GM19455 (cell line): ENCODE results near the gene PDE6A.
"Not testable (repeated sequence)": the region's sequence is repeated elsewhere in the genome, so short reads cannot be mapped to it uniquely, and the experiment has no call there.

ENCODE experiments used
- ATAC-seq: cut with Tn5 transposase; IDR thresholded peaks from one replicate; pipeline ENCODE4 v1.9.1; 2021; ENCODE audit not compliant: unreplicated experiment

PDE6A gene

DNA sequence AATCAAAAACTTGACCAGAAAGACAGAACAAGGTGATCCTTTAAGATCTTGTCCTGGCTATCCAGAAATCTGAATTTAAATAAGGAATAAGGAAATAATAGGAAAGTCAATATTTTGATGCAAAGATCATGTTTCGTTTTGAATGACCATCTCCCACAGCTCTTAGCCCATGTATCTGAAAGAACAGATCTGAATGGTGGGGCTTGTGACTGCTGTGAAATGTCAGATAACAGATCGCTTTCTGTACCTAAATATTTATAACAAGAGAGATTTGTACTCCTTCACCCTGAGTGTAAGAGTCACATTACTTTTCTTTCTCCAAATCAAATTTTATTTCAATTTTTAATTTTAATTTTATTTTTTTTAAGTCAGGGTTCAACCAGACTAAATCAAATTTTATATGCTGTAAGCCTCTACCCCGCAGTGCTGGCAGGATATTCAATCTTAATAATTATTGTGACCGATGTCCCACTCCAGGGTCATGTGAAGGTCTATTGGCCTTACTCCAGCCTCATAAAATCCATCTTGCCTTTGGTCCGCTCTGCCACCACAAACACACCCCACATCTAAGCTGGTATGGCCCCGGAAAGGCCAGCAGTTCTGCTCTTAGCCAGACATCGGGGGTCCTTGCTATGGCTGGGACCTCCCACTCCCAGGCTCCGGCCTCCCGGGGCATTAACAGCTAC, 9.0 kb upstream of the PDE6A start:
- no peak for ATAC-seq

DNA sequence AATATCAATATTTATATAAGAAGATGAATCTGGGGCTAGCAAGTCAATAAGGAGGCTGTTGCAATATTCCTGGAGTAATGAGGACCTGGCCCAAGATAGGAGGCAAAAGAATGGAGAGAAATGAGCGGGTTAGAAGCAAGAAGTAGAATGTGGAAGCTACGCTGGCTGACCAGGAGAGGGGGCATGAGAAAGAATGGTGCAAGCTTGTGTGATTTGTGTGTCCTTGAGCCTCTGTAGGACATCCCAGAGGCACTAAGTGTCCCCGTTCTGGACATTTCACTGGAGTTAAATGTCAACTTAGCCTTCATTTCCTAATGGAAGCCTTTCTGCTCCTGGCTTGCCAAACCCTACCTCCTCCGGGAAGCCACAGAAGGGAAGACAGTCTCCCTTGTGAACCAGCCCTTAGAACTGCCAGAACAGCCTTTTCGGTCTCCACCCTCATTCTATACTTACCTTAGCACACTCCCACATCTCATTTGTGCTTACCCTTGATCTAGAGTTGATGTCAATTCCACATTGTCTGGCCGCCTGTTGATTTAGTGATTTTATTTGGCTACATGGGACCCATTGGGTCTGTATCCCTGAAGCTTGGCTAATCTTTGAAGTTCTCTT, 6.7 kb upstream of the PDE6A start:
- no peak for ATAC-seq

DNA sequence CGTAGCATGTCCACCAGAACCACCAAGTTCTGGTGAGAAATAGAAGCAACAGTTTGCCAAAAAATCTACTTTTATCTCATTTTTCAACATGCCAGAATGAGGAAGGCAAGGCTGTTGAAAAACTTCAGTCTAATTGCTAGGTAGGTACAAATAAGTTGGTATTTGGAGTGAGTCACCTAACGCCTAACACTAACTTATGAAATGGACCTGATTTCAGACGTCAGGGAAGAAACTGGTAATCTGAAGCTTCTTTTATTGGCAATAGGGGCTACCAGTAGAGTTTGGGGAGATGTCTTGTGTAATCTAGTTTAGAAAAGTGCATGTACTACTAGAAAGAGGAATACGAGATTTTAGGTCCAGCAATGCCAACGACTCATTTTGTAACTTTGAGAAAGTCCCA, 4.4 kb upstream of the PDE6A start:
- ATAC-seq = no peak

DNA sequence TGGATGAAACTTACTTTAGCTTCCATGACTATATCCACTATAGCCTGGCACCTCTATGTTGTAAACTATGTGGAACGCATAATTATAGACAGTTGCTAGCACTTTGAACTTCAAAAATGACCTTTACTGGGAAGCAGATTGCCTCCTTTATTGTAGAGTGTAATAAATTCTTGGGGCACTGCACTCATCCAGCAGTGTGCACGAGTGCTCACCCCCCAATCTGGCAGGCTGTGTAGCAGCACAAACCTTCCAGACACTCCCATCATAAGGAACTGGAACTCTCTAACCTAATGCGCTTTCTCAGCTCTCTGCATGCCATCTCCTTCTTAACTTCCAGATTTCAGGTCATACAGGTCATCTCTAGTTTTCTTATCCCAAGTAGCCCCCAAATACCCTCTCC, 1.5 kb upstream of the PDE6A start:
- ATAC-seq = no peak

DNA sequence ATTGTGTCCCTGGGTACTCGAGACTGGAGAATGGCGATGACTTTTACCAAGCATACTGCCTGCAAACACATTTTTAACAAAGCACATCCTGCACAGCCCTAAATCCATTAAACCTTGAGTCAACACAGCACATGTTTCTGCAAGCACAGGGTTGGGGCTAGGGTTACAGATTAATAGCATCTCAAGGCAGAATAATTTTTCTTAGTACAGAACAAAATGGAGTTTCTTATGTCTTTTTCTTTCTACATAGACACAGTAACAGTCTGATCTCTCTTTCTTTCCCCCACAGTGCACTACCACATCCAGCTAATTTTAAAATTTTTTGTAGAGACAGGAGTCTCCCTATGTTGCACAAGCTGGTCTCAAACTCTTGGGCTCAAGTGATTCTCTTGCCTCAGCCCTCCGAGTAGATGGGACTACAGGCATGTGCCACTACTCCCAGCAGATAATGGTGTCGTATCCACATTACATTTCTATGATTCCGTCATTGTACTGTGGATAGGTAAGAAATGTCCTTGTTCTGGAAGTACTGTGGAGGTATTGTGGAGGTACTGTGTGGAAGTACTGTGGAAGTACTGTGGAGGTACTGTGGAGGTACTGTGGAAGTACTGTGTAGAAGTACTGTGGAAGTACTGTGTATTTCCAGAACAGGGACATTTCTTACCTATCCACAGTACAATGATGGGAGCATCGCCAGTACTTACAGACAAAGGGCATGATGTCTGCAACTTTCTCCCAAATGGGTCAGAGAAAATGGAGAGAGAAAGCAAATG, 1.2 kb downstream of the PDE6A start:
- not testable (repeated sequence) for ATAC-seq

- ATAC-seq = not testable (repeated sequence)
Observed at GRCh38 chr5:149942741-149943169, 1.8 kb downstream of the PDE6A start.

DNA sequence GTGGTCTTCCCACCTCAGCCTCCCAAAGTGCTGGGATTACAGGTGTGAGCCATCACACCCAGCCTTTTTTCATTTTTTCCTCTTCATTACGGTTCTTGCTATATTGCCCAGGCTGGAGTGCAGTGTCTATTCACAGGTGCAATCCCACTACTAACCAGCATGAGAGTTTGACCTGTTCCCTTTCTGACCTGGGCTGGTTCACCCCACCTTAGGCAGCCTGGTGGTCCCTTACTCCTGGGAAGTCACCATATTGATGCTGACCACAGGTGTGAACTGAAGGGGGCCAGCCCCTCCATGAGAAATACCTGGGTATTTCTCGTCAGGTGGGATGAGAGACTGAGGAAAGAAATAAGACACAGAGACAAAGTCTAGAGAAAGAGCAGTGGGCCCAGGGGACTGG, 2.4 kb downstream of the PDE6A start:
- ATAC-seq = no peak

DNA sequence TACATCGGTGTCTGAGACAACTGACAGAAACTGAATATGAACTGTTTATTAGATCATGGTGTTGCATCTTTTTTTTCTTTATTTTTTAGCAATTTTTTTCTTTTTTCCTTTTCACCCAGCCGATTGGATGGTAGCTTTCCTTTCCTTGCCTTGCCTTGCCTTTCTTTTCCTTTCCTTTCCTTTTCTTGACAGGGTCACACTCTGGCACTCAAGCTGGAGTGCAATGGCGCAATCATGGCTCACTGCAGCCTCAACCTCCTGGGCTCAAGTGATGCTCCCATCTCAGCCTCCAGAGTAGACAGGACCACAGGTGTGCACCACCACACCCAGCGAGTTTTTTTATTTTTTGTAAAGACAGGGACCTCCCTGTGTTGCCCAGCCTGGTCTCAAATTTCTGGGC, 2.8 kb downstream of the PDE6A start:
- no peak for ATAC-seq

DNA sequence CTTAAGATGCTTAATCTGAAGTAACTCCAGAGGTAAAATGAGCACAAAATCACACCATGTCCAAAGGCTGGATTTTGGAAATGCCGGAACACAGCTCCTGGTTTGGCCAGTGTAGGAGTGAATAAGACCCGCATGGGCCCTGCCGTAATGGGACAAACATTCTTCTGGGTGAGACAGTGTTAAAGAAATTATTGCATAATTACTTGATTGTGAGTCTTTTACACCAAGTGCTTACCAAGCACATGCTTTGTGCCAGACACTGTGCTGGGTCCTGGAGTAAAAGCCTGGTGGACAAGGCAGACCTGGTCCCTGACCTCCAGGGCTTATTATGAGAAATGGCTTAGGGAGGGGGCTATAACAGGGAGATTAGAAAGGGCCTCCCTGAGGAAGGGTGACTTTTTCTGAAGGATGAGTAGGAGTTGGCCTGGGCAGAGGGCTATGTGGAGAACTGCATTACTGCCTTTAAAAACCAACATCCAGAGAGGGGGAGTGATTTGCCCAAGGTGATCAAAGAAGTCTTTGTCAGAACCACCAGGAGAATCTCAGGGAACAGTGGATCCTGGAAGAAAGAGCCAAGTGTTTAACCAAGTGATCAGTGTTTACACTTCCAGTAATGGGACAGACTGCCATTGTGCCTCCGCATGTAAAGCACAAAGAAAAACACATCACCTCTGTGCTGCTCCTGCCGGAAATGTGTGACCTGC, 3.5 kb downstream of the PDE6A start:
- no peak for ATAC-seq

DNA sequence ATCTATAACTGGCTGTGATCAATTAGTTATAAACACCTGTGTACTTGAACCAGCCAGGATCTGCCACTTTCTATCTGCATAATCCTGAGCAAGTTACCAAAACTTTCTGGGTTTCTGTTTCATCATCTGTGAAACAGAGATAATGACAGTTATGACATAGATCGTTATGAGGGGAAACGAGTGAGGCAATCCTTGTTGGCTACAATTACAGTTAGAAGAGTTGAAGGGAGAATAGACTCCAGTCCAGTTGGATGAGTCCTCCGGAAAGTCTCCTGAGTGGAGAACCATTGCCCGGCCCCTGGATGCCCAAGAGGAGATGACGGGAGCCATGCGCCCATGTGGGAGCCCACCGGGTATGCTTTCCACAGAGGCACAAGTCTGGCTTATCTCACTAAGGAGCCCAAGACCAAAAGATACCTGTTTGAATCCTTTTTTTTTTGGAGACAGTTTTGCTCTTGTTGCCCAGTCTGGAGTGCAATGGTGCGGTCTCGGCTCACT, 4.5 kb downstream of the PDE6A start:
- peak; percentile 72 for ATAC-seq

- ATAC-seq = no peak
Observed at GRCh38 chr5:149939546-149939945, 5.0 kb downstream of the PDE6A start.

GRCh38 chr5:149938791-149939358, 5.7 kb downstream of the PDE6A start:
- no peak for ATAC-seq

DNA sequence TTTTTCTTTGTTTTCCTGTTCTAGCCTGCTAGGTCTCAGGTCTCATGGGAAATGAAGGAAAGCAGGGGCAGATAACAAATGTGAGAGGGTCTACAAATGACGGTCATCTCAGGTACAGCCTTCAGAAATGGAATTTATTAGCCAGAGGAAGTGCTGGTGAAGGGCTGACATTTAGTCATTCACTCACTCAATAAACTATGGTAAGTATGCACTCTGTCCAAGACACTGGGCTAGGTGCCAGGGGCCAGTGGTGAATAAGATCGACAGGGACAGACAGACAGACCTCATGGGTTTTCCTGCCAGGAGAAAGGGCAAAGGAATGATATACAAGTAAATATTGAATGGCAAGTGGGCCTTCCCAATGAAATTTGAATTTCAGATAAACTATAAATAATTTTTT, 6.3 kb downstream of the PDE6A start:
- no peak for ATAC-seq

GRCh38 chr5:149937610-149938009, 7.0 kb downstream of the PDE6A start:
- no peak for ATAC-seq

GRCh38 chr5:149936700-149937091, 7.9 kb downstream of the PDE6A start:
- ATAC-seq = no peak

- ATAC-seq = no peak
Observed at GRCh38 chr5:149936044-149936699, 8.4 kb downstream of the PDE6A start.

DNA sequence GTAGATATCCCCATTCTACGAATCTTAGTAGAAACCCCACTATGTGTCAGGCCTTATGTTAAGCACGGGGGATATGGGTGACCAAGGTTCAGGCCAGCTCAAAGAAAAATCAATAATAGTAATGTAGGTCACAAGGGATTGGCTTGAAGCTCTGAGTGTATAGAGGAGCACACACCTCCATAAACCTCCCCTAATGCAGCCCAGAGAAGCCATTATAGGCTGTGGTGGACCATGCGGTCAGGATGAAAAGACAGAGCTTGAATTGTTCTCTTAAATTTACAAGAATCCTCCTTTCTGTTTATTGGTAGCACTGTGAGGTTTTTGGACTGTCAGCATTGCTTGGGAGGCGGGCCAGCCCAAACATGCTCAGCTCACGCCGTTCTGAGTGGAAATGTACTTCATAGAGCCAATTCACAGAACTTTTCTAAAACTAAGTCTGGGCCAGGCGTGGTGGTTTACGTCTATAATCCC, 9.1 kb downstream of the PDE6A start:
- no peak for ATAC-seq

GRCh38 chr5:149932445-149933350, 11.9 kb downstream of the PDE6A start:
- ATAC-seq = no peak

DNA sequence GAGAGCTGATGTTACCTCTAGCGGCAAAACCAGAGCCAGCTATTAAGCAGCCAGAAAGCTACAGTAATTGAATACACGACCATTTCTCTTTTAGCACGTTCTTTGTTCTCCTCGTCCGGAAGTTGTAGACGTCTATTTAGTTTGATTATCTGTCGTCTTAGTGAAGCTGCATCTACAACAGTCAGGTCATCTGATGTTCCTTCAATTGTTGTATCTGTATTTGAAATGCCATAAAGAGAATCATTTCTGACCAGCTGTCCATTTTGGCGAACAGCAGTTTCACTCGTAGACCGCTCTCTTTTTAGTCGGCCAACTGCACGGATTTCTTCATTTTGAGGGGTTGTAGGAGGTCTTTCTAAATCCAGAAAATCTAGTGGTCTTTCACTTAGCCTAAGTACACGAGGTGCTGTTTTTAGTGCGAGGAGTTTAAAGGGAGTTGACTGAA, 12.6 kb downstream of the PDE6A start:
- no peak for ATAC-seq
